IPS-18c (cell line): ENCODE data around the gene DHX16.

Experiments used
- H3K4me3 ChIP-seq: 2 replicates; pipeline ENCODE4 v1.7.0; 2013; ENCODE audit warnings: low read depth, mild to moderate bottlenecking, low read length, moderate library complexity; ENCODE audit not compliant: insufficient read depth
- H3K9me3 ChIP-seq: one replicate; pipeline ENCODE4 v1.6.1; 2013; ENCODE audit warnings: mild to moderate bottlenecking, low read length, moderate library complexity; ENCODE audit not compliant: control insufficient read depth, insufficient read depth

Gene DHX16

DNA sequence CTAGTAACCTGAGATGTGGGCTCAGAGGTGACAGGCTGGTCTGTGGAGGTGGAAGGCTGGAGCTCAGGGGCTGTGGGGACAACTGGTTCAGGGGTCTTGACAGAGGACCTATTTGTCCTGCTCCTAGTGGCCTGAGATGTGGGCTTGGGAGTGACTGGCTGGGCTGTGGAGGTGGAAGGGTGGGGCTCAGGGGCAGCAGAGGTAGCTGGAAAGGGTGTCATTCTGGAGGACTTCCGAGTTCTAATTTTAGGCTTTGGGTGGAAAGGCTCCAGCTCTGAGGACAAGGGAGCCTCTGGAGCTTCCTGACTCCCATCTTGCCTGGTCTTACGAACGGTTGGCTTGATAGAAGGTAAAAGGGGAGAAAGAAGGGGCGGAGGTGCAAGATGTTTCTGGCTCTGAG lies 32.8 kb upstream of the DHX16 start:
- no peak overlapping the region for H3K4me3 ChIP-seq
- no peaks in the 10 kb centered on the region for H3K9me3 ChIP-seq

DNA sequence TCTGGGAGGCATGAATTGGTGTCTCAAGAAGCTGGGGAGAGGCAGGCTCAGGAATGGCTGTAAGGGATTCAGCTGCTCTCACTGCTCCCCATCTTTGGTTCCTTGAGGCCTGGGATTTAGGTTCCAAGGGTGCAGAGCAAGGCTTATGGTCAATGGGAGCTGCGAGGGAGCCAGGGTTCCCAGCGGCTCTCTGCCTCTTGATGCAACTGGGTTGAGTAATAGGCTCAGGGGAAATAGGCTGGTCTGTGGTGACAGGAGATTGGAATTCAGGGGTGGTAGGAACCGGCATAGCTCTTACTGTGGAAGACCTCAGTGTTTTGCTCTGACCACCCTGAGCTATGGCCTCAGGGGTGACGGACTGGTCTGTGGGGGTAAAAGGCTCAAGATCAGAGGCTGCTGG lies 31.0 kb upstream of the DHX16 start:
- Histone ChIP-seq H3K9me3 (no peaks in the 10 kb centered on the region), H3K4me3 (no peak overlapping the region)

DNA sequence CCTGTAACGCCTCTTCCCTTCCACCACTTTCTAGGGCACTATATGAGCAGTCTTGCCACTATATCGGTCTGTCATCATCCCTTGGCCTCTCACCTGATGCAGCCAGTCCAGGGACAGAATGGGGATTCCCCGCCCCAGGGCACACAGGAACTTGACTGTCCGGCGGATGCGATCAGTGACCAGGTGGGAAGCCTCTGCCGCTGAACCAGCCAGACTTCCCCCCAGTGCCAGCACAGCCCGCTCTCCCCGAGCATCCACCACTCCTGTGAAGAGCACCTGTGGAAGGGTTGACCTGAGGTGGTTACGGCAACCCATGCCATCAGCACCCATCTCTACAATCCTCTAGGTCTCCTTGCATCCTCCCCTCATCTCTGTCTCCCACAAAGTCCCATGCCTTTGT lies 30.2 kb upstream of the DHX16 start:
- Histone ChIP-seq H3K9me3 (no peaks in the 10 kb centered on the region), H3K4me3 (no peak overlapping the region)

DNA sequence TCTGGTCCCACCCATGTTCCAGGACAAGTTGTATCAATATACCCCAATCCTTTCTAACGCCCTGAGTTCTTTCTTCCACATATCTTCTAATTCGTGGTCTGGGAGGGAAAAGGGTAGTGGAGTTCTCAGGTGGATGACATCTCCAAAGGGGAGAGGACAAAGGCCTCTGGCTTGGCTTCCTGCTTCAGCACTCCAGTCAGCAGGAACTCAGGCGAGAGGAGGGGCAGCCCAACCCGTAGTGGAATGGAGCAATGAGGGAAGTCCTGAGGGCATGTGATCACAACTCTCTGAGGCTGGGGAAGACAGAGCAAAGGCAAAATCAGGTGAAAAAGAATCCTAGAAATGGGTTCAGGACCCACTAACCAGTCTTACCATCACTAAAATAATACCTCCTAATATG lies 27.5 kb upstream of the DHX16 start:
- H3K4me3 ChIP-seq, result no peak overlapping the region
- no peaks in the 10 kb centered on the region for H3K9me3 ChIP-seq

DNA sequence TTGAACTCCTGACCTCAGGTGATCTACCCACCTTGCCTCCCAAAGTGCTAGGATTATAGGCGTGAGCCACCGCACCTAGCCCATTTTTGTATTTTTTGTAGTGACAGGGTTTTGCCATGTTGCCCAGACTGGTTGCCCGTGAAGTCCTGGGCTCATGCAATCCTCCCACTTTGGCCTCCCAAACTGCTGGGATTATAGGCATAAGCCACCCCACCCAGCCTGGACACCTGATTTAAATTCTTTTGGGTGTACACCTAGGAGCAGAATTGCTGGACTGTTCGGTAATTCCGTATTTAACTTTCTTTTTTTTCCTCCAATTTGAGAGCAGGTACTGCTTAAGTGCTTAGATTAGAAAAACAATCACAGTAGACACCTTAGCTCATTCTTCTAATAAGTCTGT lies 23.6 kb upstream of the DHX16 start:
- H3K4me3 ChIP-seq, result no peak overlapping the region
- no peaks in the 10 kb centered on the region for H3K9me3 ChIP-seq

DNA sequence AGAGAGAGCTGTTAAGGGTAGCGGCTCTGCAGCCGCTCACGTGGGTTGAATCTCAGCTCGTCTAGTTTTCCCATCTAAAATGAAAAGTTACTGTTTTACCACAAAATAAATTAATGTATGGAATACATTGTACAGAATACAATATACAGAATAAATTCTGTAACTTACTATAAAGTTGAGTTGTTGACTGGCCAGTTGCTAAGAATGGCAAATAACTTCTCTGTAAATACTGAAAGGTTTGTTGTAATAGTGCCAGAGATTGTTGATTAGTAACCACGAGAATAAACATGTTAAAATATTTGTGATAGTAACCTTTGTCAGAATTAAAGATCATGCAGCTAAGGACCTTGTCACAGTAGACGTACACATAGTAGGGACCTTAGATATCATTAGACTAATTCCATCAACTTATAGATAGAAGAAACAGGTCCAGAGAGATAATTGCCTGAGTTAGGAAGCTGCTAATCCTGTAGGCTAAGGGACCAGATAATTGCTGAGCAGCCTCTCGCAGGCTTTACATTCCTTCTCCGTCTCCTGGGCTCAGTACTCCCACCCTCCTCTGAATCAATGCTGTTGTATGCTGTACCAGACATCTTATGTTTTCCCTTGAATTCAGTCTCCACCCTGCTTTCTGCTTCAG lies 18.5 kb upstream of the DHX16 start:
- Histone ChIP-seq H3K4me3 (peak overlapping the region; percentile 73; the same call in 1 of the 2 replicates), H3K9me3 (no peaks in the 10 kb centered on the region)

DNA sequence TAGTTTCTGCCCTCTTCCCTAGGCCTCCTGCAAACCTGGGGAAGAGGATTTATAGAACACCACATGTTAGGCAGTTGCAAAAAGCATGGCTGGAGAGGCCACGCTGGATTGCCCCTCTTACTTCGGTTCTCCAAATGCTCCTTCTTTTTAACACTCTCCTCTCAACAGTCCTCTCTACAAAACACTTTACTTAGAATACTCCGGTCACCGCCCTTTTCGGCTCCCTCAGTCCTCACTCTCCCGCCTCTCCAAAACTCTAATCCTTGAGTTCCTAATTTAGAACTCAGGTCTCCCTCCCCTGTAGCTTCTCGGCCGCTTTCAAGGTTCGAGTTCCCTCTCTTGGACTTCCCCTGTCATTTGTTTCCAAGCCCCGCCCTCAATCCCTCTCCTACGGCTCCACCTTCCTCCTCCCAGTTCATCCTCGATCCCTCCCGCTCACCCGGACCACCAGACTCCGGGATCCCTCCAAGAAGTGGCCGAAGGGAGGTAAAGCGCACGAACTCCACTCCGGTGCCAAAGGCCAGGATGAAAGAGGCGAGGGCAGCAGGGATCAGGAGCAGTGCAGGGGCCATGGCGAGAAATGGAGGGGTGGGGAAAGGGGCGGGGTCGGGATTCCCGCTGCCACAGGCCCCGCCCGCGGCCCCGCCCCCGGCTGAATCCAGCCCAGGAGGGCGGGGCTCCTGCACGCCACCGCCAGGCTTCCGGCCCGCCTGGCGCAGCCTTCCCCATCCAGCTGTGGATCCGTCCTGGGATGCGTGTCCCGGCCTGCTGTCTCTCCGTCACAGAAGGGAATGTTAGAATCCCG lies 17.8 kb upstream of the DHX16 start, which contains the start of gene NRM:
NRM (minus strand) TSS at position 582 of the 805 bp plus-strand sequence; CDS start at position 572, 10 bp downstream.
- Histone ChIP-seq H3K4me3 (peak within 1 kb of the TSS; percentile 73), H3K9me3 (no peaks in the 10 kb centered on the region)

DNA sequence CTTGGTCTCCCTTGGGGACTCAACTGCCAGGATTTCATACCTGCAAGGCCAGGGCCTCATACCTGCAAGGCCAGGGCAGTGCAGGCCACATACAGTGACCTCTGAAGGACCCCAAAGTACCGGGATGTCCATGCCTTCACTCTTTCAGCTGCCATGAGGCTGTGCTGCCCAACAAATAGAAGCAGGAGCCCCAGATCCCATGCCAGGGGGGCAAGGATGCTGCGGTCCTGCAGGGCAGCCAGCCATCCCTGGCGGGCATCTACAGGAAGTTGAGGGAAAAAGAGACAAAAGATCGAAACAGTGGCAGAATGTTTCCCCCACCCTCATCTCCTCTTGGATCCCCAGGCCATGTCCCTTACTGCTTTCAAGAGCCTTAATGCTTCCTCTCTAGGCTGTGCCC lies 17.2 kb upstream of the DHX16 start:
- Histone ChIP-seq H3K9me3 (no peaks in the 10 kb centered on the region), H3K4me3 (peak overlapping the region; percentile 73)

DNA sequence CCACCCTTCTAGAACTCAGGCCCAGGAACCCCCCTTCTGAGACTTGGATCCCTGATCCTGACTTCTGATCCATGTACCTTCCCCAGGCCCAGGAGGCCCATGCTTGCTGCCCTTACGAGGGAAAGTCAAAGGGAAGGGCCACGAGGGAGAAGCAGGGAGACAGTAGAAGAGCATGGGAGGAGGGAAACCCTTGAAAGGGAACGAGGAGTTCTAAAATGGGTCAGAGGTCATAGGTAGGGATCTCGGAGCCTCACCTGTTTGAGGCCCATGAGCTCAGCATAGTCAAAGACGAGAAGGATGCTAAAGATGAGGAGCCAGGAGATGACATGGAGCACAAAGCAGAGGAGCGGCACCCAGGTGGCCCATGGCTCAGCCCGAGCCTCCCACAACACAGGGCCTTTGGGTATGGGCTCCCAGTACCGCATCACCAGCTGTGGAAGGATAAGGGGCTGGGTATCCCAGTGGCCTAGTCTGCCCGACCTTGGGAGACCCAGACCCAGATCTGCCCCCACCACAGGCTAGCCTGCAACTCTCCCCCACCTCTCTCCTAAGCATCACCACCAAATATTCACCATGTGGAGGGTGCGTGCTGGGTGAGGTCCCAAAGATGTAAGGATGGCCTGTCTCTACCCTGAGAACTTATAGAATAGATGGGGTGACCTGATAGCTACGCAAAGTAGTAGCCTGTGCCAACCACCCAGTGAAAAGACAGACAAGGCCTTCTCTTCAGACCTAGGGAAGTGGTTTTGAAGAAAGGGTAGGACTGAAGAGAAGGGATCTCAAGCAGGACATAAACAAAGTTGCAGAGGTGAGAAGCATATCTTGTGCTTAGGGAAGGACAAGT lies 16.4 kb upstream of the DHX16 start:
- H3K9me3 ChIP-seq, result no peaks in the 10 kb centered on the region
- H3K4me3 ChIP-seq, result 0 out of 2 replicates have a peak overlapping the region, but pooled peaks have one; percentile 15

DNA sequence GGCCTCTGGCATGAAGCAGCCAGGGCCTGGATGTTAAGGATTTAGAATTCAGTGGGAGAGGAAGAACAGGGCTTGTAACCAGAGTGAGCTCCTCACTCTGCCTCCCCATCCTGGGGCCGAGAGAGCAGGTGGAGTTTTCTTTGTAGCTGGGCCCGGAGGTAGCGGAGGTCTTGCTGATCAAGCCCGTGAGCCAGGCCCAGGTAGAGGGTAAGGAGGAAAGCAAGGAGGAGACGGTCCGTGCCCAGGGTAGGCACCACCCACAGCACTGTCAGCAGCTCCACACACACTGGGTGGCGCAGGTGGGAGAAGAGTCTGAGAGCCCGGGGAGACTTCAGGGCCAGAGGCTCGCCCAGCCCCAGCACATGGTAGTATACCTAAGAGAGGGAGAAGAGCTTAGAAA lies 15.8 kb upstream of the DHX16 start:
- H3K4me3 ChIP-seq, result no peak overlapping the region

DNA sequence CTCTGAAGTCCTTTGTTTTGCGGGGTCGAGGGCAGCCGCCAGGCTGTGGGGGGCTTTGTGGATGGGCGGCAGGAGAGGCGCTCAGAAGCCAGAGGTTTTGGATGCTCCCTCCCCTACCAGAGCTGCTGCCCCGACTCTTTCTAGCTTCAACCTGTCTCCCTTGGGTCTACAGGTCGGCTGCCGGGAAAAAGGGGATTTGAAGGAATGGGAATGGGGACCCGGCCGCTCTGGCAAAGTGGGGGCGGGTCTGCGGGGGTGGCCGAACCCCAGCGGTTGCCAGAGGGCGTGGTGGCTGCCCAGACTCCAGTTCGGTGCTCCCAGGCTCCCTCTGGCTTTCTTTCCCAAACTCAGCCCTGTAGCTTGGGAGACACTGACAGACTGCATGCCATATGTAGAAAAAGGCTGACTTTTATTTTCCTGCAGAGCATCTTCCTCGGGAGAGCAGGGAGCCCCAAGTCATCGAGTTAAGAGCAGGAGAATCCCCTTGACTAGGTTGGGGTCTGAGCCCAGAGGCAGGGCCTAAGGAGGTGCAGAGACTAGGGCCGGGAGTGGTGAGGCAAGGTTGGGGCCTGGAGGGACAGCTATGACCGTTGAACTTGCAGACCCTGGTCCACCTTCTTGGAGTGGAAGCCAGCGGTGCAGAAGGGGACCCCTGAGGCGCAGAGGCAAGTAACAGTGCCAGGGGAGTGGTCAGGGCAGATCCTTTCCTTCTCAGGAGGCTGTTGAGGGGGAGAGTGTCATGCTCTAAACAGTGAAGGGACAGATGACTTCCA lies 15.0 kb upstream of the DHX16 start:
- H3K4me3 ChIP-seq, result peak overlapping the region; percentile 86
- H3K9me3 ChIP-seq, result peaks cover 2% of the 10 kb centered on the region

More for the DNA sequence above, 15.8 kb upstream of the DHX16 start:
- H3K9me3 ChIP-seq, result peaks cover 2% of the 10 kb centered on the region

DNA sequence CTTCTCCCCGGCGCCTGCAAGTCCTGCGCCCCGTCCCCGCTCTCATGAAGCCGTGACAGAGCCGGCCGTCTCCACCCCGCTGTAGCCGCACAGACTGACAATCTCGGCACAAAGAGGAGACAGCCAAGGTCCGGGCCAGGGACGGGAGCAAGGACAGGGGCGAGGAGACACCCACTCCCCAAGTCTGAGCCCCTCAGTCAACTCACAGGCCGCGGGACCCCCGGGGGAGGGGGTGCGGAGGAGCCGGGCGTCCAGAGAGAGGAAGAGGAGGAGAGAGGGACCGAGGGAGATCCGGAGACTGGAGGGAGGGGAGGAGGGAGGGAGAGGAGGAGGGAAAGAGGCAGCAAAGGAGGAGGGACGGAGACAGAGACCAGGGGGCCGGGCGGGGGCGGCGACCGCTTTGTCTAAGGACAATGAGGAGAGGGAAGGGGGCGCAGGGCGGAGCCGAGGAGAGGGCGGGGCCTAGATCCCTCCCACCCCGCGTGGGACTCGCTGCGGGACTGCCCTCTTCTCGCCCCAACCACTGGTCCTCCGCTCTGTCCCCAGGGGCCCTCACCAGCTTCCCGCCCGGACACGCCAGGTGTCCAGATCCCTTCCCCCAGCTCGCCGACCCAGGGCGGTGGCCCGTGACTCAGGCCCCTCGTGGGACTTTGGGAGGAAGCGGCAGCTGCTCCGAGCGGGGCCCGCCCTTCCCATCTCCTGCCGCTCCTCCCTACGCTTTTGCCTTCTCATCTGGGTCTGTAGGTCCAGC lies 14.3 kb upstream of the DHX16 start:
- Histone ChIP-seq H3K4me3 (peak overlapping the region; percentile 86), H3K9me3 (peaks cover 2% of the 10 kb centered on the region)

DNA sequence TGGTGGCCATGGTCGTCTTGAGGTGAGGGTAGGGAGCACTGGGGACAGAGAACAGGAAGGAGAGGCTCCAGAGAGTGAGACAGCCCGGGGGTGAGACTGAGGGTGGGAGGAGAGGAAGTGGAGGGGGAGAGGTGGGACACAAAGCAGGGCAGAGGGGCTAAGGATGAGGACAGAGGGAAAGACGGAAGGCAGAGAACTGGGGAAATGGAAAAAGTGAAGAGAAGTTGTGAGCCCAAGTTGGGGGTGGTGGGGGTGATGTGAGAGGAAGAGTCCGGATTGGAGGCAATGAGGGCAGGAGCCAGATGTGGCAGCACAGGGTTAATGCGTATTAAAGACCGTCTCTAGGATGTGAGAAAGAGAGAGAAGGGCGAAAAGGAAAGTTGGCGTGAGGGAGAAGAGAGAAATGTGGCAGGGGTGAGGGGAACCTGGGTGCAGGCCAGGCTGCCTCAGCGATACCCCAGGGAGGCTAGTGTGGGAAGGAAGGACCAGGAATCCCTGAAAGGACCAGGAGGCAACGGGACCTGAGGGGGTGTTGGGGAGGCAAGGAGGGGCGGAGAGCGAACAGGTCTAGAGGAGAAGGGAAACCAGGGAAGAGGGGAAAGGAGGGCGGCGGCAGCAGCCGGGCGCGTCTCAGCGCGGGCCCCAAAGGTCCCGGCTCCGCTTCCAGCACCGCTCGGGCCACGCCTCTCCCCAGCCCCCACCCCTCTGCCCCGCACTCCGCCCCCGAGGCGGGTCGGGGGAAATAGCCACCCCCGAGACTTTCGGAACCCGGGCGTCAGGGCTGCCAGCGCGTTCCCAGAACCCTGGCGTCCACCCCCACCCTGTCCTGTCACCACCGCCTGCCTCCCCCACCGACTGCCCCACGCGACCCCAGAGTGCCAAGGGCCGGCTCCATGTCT lies 13.5 kb upstream of the DHX16 start, which contains the start of gene PPP1R18:
PPP1R18 (minus strand) TSS at position 637 of the 899 bp plus-strand sequence; CDS start at position 10, 627 bp downstream.
- H3K9me3 ChIP-seq, result peaks cover 2% of the 10 kb centered on the region
- peak within 1 kb of the TSS; percentile 86 for H3K4me3 ChIP-seq

DNA sequence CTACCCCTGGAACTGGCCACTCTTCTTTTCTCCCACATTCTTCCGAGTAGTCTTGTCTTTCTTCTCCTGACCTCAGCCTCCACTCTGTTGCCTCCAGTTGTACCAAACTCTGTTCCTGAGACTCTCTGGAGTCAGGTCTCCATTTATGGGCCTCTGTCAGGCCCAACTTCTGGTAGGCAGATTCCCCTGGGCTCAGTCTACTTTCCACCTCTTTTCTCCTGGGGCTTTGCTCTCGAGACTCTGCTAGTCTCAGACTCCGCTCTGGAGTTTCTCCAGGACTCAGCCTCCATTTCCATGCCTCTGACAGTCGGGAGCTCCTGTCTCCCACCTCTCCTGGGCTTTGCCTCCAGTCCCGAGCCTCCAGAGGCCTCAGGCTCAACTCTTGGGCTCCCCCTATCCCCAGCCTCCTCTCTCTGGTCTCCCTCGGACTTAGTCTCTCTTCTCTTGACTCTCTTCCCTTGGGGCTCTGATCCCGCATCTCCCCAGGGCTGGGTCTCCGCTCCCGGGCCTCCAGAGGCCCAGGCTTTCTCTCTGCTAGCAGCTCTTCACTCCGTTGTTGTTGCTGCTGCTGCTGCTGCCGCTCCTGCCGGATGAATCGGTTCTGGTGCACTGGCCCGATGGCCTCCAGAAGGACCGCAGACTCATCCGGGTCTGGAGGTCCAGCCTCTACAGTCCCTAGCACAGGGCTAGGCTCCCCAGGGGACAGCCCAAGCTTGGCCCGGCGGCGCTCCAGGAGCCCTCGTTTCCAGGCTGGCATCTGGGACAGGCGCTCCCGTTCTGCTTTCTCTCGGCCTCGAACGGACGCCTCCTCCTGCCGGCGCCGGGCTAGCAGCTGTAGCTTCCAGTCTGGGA lies 12.6 kb upstream of the DHX16 start:
- Histone ChIP-seq H3K9me3 (peaks cover 2% of the 10 kb centered on the region), H3K4me3 (peak overlapping the region; percentile 86; the same call in 1 of the 2 replicates)
